GM18867 (cell line): ENCODE data around the gene RPS6KB2.
A peak's percentile ranks its signal among the peaks of the same experiment; 100 is the strongest.
"Not testable (repeated sequence)": the region's sequence is repeated elsewhere in the genome, so short reads cannot be mapped to it uniquely, and the experiment has no call there.

Source experiments
- ATAC-seq: cut with Tn5 transposase; IDR thresholded peaks from one replicate; pipeline ENCODE4 v1.9.1; 2021; ENCODE audit warnings: mild to moderate bottlenecking, moderate library complexity; ENCODE audit not compliant: unreplicated experiment

Gene RPS6KB2

DNA sequence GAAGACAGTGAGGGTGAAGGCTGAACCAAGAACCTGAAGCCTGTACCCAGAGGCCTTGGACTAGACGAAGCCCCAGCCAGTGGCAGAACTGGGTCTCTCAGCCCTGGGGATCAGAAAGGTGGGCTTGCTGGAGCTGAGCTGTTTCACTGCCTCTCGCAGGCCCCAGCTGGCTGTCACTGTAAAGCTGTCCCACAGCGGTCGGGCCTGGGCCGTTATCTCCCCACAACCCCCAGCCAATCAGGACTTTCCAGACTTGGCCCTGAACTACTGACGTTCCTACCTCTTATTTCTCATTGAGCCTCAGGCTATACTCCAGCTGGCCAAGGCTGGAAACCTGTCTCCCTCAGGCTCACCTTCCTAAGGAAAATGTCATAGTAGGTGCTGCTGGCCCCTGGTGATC lies 30.8 kb upstream of the RPS6KB2 start:
- no peak for ATAC-seq

DNA sequence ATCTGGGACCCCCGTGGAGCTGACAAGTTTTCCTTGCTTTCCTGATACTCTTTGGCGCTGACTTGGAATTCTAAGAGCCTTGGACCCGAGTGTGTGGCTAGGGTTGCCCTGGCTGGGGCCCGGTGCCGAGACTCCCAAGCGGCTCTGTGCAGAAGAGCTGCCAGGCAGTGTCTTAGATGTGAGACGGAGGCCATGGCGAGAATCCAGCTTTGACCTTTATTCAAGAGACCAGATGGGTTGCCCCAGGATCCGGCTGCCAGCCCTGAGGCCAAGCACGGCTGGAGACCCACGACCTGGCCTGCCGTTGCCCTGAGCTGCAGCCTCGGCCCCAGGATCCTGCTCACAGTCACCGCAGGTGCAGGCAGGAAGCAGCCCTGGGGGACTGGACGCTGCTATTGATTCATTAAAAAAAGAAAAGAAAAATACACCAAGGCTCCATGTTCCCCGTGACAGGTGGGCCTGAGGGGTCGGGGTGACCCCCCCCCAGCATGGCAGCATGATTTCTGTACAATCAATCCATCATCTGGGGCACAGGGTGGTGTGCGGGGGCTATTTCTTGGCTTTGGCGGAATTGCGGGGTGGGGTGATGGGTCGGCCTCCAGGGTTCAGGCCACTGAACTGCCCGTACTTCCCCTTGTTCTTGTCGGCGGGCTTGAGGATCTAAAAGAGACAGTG lies 30.2 kb upstream of the RPS6KB2 start:
- ATAC-seq, result no peak

DNA sequence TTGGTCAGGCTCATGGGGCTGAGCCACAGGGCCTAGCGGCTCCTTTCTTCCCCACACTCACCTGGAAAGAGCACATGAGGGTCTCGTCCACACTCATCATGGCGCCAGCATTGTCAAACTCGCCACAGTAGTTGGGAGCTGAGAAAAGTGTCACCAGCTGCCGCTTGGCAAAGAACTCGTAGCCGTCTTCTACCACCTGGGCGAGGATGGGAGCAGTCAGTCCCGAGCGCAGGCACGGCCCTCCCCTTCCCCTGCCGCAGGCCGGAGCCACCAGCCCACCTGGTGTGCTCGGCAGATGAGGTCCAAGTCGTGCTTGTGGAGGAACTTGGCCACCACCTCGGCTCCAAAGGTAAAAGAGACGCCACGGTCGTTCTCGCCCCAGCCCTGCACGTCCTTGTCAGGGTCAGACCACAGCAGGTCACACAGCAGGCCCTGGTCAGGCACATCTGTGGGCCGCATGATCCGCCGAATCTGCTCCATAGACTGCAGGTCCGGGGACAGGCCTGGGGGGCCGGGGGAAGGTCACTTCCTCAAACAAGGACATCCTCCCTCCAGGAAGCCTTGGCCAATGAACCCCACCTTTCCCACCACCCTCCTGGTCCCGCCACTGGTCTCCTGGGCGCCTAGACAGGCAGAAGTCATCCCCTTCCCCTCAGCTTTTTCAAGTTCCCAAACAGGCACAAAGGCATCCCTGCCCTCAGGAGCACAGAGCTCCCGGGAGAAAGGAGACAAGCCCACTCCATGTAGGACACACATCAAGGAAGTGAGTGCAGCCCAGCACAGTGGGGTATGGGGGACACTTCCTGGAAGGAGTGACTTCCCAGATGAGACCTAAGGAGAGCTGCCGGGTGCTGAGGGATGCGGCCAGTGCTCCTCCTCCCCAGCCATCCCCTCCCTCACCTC lies 29.4 kb upstream of the RPS6KB2 start:
- ATAC-seq, result no peak

GRCh38 chr11:67400251-67400941 lies 27.9 kb upstream of the RPS6KB2 start:
- ATAC-seq, result no peak

- no peak for ATAC-seq
Observed at GRCh38 chr11:67400942-67401494, 27.3 kb upstream of the RPS6KB2 start.

DNA sequence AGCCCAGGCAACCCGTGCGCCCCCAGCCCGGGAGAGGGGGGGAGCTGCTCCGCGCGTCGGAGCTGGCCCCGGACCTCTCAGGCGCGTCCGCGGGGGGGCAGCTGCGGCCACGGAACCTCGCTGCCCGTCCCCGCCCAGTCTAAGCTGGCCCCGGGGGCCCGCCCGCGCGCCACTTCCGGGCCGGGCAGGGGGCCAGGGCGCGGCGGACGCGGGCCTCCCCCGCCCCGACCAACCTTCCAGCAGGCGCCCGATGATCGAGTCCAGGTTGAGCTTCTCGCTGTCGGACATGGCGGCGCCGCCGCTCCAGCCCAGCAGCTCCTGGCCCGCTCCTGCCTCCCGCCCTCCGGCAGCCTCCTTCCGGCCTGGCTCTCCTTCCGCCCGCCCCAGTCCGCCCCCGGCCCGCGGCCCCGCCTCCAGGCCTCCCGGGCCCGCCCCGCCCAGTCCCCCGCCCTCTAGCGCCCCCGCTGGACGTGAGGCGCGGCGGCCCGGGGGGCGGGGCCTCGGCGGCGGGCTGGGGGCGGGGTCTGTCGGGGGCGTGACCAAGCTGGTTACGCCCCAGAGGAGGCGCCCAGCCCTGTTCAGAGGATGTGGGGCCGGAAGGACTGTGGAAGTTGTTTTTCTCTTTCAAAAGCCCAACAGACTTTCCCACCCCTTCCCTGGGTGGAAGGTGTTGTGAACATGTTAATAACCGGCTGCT lies 26.7 kb upstream of the RPS6KB2 start, which contains the start of gene PPP1CA:
PPP1CA (minus strand) TSS at position 364 of the 697 bp plus-strand sequence; CDS start at position 288, 76 bp downstream.
- ATAC-seq, result peak; percentile 57

- ATAC-seq, result not testable (repeated sequence)
Observed at GRCh38 chr11:67402192-67402839, 26.0 kb upstream of the RPS6KB2 start.

- ATAC-seq, result not testable (repeated sequence)
Observed at GRCh38 chr11:67403085-67403484, 25.2 kb upstream of the RPS6KB2 start.

GRCh38 chr11:67404515-67405195 lies 23.6 kb upstream of the RPS6KB2 start:
- ATAC-seq, result no peak

DNA sequence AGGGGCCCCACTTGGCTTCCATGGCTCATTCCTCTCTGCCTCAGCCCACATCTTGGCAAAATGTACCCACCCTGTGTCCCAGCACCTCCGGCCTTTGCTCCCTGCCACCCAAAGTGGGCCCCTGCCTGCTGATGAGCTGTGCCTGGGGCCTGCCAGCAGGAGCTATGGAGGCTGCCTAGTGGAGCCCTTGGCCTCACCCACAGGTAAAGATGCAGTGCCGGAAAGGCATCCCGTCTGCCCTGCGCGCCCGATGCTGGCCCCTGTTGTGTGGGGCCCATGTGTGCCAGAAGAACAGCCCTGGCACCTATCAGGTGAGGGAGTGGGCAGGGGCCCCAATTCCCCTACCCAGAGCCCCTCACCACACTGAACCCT lies 23.1 kb upstream of the RPS6KB2 start:
- ATAC-seq, result no peak

DNA sequence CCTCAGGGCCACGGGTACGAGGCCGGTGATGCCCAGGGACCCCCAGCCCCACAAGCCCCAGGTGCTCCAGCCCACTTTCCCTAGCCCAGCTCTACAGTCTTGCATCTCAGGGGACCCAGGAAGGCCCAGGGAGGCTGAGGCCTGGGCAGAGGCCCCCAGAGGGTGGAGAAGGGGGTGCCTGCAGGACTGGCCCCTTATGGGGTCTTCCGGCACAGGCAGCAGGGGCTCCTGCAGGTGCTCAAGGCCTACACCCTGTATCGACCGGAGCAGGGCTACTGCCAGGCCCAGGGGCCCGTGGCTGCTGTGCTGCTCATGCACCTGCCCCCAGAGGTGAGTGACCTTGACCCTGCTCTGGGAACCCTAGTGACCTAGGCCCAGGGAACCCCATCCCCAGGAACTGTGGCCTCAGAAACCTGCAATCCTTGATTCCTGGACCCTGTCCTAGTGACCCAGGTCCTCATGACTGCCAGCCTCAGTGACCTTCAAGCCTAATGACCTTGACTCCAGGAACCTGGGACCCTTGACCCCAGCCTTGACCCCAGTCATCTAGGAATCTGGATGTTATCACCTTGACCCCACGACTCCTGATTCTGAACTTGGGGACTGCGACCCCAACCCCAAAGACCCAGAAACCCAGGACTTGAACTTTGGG lies 22.5 kb upstream of the RPS6KB2 start:
- ATAC-seq, result no peak

DNA sequence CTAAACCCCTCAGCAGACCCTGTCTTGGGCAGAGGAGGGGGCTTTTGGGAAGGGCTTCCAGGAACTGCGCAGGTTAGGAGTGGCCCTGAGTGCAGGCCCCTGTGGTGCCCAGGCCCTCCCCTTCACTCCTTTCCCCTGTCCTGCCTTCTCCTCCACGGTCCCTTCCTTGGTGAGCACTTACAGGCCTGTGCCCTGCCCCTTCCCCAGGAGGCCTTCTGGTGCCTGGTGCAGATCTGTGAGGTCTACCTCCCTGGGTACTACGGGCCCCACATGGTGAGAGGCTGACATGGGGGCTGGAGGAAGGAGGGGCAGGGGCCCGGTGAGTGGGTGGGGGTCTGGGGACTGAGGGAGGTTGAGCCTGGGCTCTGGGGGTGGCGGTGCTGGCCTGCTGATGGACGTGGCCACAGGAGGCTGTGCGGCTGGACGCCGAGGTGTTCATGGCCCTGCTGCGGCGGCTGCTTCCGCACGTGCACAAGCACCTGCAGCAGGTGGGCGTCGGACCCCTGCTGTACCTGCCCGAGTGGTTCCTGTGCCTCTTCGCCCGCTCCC lies 21.8 kb upstream of the RPS6KB2 start:
- ATAC-seq, result no peak

- ATAC-seq, result no peak
Observed at GRCh38 chr11:67406969-67407687, 21.2 kb upstream of the RPS6KB2 start.

GRCh38 chr11:67407688-67408163 lies 20.6 kb upstream of the RPS6KB2 start:
- no peak for ATAC-seq

- no peak for ATAC-seq
Observed at GRCh38 chr11:67408437-67409200, 19.7 kb upstream of the RPS6KB2 start.

- ATAC-seq, result peak; percentile 55
Observed at GRCh38 chr11:67409261-67409666, 19.0 kb upstream of the RPS6KB2 start.

DNA sequence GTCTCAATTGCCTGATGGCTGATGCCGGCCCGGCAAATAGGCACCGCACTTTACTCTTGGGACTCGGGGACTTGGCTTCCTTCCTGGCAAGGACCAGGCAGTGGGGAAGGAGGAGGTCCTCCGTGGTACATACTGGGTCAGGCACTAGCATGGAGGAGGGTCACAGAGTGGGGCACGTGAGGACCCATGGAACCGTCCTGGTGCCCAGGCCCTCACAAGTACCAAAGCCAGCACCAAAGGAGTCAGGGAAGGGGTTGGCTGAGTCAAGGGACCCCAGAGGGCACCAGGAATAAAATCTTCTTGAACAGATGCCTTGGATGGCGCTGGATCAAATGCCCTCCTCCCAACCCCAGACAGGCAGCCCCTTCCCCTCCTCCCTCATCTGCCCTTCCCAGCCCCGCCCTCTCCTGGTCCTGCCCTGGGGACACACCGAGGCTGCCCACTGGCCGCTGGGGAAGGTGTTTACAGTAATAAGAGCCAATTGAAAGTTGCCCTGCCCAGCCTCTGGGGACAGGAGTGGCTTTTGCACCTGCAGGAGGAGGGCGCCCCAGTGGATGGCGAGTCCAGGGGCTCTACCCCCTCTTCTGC lies 18.4 kb upstream of the RPS6KB2 start:
- ATAC-seq, result no peak
